Measurements from ENCODE around the gene SUGP2.

SUGP2 gene

GRCh38 chr19:19033426-19034203 lies at the start of gene SUGP2, which contains the start of gene ARMC6:
Gene SUGP2, minus strand, starts transcription at chr19:19033517. Its CDS starts 2,446 bp downstream, at chr19:19031071.
Gene ARMC6, plus strand, starts transcription at chr19:19033603. Its CDS starts 607 bp downstream, at chr19:19034210.
- peak; percentile 71 for DNase-seq

GRCh38 chr19:19081642-19082151 lies 48.4 kb upstream of the SUGP2 start:
- DNase-seq: no peak

- no peak for DNase-seq
Measured at GRCh38 chr19:19079571-19079970, 46.3 kb upstream of the SUGP2 start.

DNA sequence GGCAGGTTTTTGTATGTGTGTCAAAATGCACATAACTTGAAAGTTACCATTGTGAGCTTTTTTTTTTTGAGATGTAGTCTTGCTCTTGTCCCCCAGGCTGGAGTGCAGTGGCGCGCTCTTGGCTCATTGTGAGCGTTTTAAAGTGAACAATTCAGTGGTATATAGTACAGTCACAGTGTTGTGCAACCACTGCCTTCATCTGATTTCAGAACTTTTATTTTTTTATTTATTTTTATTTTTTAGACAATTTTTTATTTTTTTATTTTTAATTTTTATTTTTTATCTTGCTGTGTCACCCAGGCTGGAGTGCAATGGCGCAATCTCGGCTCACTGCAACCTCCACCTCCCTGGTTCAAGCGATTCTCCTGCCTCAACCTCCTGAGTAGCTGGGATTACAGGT lies 45.5 kb upstream of the SUGP2 start:
- no peak for DNase-seq

GRCh38 chr19:19077103-19077502 lies 43.8 kb upstream of the SUGP2 start:
- no peak for DNase-seq

DNA sequence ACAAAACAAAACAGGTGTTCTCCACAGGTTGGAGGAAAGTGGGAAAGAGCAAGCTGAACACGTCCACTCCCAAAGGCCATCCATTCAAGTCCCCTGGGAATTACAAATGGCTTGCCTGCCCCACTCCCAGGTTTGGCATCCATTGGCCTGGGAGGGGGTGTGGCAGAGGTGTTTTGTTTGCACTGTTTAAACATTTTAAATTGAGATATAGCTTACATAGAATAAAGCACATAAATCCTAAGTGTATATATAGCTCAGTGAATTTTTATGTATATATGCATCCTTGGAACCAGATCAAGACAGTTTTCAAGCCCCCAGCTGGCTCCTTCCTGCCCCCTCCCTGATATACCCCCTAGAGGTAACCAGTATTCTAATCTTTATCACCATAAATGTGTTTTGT lies 43.2 kb upstream of the SUGP2 start:
- DNase-seq: no peak

GRCh38 chr19:19075126-19075525 lies 41.8 kb upstream of the SUGP2 start:
- DNase-seq: no peak

DNA sequence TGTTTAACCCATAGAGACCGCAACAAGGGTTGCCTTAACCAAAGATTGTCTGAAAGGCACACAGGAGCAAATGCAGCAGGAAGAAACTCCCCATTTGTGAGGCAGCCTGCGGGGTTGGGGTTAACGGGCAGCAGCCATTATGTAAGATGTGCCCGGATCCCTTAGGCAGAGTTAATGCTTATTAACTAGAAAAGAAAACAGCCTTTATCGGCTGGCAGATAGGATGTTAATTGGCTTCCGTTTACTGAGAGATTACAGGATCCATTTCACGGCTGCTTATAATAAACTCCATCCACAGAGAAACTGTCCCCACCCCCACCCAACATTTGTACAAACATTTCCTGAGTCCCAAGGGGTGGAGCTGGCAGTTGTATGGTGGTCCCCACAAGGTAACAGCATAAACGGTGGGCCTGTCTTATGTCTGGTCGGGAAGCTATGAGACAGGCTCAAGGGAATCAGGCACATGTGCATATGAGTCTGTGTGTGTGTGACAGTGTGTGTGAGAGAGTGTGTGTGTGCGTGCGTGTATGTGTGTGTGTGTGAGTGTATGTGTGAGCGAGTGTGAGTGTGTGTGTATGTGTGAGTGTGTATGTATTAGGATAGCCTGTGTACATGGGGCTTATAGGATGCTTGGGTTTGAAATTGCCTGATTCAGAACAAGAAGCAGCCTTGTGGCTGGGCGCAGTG lies 41.0 kb upstream of the SUGP2 start:
- DNase-seq: peak; percentile 15

DNA sequence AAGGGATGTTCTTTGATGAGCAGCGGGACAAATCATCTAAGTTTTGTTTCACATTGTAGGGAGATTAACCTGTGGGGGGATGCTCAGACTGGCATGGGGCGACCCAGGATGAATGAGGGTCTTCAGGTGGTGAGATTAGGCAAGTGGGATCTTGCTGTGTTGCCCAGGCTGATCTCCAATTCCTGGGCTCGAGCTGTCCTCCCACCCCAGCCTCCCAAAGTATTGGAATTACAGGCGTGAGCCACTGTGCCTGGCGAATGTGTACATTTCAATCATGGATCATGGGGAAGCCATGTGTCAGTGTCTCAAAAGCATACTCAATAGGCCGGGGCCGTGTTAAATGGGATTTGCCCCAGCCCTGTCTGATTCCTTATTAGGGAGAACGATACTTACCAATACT lies 38.6 kb upstream of the SUGP2 start:
- no peak for DNase-seq

- DNase-seq: no peak
Measured at GRCh38 chr19:19068659-19069654, 35.6 kb upstream of the SUGP2 start.

GRCh38 chr19:19067276-19068072 lies 34.2 kb upstream of the SUGP2 start:
- DNase-seq: no peak

DNA sequence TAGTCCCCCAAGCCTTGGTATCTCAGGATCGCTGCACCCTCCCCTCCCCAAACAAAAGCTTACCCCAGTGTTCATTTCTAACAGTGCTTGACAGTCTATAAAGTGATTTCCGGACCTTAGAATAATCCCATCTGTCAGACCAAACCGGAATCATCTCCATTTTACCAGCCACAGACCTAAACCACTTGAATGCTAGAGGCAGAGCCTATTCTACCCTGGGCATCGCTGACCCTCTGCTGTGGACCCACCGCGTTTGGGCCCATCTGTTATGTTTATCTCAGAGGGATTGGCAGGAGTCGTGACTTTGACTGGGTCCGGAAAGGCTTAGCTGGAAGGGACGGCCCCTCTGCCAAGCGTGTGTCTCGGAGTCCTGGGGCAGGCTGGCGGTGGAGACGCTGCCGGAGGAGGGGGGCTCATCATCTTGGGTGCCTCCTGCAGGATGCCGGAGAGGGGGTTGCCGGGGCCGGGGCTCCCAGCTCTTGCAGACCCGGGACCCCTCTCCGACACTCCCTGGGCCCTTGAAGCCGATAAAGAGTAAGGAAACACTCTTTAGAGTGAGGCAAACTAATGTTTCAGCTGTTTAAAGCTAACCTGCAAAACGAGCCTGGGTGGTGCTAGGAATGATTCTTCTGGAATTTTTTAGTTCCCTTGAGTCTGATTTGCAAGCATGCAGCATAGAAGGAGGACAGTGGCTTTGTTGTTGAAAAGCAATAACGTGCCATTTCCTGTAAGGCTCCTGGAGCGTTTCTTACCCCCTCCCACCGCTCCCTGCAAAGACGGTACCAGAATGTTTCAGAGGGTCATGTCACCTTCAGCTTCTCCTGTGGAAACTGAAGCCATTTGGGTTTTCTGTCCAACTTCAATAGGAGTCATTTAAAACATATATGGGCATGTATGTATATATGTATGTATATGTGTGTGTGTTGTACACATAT lies 31.8 kb upstream of the SUGP2 start:
- DNase-seq: peak; percentile 10

DNA sequence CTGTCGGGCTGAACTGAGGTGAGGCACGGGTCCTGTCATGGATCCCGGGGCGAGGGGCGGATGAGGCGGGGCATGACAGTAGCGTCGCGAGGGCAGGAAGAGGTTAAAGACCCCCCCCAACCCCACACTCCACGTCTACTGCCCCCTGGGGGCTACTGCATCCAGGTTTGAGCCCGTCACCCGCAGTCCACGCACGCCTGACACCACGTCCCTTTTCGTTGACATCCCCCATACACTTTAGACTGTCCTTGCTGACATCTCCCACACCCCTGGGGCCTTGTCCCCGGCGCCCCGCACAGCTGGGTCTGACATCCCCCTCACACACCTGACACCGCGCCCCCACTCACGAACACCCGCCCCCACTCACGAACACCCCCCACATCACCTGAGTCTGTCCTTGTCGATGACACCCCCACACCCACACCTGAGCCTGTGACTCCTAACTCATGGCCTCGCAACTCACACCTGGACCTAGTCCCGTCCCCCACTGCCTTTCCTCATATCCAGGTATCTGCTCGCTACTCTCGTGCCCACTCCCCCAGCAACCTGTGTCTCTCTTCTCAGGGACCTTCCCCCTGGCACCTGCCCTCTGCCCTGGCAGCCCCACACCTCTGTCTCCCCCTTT lies 30.9 kb upstream of the SUGP2 start:
- DNase-seq: no peak

DNA sequence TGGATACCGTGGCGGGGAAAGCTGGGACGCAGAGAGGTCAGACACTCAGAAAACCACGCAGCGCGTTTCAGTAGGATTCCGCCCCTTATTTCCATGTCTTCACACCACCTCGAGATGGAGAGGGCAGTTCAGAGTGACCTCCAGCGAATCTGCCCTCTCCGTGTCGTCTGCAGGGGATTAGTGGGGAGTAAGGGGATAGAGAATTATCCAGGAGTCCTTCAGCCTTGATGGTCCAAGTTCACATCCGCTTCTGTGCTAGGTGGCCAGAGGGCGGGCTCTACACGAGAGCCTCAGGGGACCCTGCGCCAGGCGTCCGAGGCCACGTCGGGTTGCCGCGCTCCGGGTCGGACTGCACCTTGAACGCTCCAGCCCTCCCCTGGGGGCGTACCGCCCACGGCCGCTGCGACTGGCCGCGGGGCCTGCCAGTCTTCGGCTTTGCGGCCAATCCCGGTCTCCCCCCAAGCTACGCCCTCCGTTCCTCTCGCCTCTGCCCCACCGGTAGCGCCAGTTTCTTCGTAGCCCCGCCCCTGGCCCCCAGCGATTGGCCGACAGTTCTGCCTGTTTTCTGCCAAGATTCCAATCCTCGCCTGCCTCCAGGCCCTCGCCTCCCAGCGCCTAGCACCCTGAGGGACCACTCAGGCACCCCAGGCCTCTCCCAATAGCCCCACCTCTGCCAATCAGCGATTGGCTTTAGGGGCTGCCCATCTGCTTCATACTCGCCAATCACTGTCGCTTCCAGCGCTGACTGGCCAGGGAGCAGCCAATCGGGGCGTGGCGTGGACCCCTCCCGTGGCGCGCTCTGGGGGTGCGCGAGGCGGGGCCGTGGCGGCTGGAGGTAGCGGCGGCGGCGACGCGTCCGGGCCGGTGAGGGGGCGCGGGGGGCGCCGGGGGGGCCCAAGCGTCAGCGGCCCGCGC lies 30.1 kb upstream of the SUGP2 start, which contains the start of gene SLC25A42:
Gene SLC25A42, plus strand, starts transcription at position 812 of the 915 bp plus-strand sequence. CDS start 32,131 bp downstream, outside the sequence.
- peak; percentile 96 for DNase-seq

- no peak for DNase-seq
Measured at GRCh38 chr19:19062454-19063182, 29.3 kb upstream of the SUGP2 start.

DNA sequence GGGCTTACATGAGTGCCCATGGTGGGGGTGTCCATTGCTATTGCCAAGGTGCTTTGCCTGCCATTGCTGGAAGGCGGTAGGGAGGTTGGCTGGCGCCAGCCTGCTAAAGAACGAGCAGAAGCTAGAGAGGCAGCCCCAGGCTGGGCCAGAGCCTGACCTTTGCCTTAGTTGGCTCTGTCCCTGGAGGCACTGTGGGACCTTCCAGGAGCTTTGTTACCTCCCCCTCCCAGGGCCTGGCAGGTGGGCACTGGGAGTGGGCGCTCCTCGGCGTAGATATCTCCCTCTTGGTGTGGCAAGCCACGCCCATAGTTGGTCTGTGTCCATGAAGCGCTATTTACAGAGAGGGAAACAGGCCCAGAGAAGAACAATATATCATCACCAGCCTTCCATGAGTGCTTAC lies 28.2 kb upstream of the SUGP2 start:
- DNase-seq: no peak

DNA sequence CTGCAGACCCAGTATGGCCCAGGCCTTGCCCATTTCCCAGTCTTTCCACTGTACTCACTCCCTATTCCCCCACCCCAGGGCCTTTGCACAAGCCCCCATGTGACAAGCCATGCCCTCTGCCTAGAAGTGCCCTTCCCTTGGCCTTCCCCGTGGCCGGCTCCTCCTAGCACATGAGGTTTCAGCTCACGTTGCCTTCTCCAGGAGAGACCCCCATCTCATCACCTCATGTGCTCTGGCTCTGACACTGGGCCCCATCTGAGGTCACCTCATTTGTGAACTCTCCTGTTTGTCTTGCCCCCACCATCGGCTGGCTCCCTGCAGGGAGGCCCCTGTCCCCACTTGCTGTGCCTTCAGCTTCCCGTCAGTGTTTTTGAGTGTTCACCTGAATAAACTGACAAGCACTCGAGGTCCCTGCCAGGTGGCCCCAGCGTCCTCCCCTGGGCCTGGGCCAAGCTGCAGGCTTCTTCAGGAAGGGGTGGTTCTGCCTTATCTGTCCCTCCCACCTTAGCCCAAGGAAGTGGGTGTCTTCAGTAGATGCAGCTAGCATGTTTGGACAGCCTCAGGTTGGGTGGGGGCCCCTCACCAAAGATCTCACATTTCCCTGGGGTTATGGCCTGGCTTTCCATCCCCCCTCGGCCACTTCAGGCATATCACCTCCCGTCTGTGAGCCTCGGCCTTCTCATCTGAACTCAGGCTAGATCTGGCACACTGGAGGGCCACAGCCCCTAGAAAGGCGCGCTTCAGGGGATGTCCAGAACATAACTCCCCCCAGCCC lies 26.7 kb upstream of the SUGP2 start:
- DNase-seq: no peak
